ENCODE measurements around the gene YKT6.

DNA sequence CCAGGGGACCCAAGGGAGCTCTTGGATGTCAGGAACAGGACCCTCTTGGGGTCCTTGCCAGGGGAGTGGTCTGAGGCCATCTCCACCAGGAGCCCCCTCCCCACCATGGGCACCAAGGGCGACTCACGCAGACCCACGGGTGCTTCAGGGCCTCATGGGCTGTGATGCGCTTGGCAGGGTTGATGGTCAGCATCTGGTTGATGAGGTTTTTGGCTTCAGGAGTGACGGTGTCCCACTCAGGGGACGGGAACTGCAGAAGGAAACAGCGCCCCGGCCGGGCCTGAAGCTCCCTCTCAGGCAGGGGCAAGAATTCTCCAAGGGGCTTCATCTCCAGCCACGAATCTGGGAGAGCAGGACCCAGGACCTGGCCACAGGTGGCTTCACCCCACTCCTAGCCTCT is 41.3 kb downstream of the YKT6 start:
- TF ChIP-seq, protein P1, sequence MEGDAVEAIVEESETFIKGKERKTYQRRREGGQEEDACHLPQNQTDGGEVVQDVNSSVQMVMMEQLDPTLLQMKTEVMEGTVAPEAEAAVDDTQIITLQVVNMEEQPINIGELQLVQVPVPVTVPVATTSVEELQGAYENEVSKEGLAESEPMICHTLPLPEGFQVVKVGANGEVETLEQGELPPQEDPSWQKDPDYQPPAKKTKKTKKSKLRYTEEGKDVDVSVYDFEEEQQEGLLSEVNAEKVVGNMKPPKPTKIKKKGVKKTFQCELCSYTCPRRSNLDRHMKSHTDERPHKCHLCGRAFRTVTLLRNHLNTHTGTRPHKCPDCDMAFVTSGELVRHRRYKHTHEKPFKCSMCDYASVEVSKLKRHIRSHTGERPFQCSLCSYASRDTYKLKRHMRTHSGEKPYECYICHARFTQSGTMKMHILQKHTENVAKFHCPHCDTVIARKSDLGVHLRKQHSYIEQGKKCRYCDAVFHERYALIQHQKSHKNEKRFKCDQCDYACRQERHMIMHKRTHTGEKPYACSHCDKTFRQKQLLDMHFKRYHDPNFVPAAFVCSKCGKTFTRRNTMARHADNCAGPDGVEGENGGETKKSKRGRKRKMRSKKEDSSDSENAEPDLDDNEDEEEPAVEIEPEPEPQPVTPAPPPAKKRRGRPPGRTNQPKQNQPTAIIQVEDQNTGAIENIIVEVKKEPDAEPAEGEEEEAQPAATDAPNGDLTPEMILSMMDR (conservative IDR thresholded peaks at IDR 0.05) = no peak
- TF ChIP-seq ZFX (IDR thresholded peaks at IDR 0.05) = no peak
